NOMO-1 treated with dmso at 0.1 percent for 144 hours (cell line): ENCODE results near the gene PSMB7.

Experiments
- DNase-seq: peaks from one replicate; lab custom pipeline; 2025; ENCODE audit not compliant: unreplicated experiment; lab: John Stamatoyannopoulos, UW

The PSMB7 gene

DNA sequence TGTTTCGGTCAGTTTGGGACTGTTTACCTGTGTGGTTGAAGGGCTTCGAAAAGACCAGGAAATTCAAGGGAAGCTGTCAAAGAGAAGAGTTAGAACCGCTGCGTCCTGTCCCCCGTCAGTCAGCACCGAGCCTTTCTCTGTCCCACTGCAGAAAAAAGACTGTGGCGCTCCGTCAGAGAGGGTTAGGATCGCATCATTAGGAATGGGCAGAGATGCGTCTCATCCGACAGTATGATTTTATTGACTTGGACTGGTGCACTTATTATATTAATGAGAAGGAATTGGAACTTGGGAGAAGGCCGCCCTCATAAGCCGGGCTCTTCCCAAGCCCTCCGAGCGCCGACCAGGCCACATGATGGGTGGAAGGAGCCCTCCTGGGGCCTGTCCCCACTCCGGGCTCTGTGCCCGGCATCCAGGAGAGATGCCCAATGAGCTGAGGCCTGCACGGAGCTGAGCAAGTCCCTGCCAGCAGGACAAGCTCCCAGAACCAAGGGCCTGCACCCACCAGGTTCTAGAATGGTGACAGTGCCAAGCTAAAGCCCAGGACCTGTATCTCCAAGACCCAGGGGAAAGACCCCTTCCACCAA lies 85.9 kb downstream of the PSMB7 start:
- no peak for DNase-seq

- DNase-seq: no peak
Measured at GRCh38 chr9:124328285-124328684, 87.0 kb downstream of the PSMB7 start.

DNA sequence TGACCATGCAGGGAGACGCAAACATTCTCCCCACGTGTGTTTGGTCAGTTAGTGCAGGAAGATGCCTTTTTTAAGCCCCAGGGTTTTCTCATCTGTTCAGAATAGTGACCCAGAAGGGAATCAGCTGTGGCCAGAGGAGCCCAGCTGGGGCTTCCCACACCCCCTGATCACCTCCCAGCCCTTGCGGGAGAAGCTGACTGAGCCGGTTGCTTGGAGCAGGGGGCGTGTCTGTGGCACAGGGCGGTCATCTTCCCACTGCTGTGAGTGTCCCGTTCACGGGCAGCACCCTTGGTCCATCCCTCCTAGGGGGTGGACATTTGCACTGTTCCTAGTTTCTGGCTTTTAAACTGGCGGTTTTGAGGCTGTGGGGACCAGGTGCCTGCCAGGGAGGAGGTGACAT lies 87.8 kb downstream of the PSMB7 start:
- no peak for DNase-seq

DNA sequence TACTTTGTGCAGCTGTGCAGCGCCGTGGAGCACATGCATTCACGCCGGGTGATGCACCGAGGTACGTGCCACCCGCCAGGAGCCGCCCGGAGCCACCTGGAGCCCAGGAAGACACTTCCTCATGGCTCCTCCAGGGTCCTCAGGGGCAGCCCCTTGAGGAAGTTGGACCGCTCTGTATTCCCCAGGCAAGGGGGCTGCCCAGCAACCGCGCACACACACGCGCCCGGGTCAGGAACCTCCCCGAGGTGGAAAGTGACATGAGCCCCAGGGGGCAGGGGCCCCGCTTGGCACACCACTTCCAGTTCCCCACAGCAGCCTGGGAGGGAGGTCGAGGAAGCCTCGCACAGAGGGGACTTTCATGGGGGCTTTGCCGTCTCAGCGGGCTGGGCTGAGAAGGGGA lies 88.9 kb downstream of the PSMB7 start:
- no peak for DNase-seq

- DNase-seq: no peak
Measured at GRCh38 chr9:124325816-124326215, 89.4 kb downstream of the PSMB7 start.

GRCh38 chr9:124323904-124324303 lies 91.3 kb downstream of the PSMB7 start:
- no peak for DNase-seq

- DNase-seq: peak; percentile 73
Measured at GRCh38 chr9:124322618-124323432, 92.4 kb downstream of the PSMB7 start.

DNA sequence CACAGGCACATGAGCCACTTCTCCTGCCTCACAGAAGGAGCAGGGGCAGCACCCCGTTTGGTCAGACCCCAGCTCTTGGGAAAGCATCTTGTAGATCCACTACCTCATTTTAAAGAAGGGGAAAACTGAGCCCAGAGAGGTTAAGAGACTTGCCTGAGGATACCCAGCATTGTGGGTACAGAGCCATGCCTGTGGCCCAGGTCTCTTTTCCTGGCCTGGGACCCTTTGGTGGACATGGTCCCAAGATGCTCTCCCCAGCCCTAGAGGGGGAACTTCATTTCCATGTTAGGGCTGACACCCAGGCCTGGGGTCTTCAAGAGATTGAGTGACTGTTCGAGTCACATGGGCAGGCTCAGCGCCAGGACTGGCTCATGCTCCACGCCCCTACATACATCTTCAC lies 93.3 kb downstream of the PSMB7 start:
- no peak for DNase-seq

DNA sequence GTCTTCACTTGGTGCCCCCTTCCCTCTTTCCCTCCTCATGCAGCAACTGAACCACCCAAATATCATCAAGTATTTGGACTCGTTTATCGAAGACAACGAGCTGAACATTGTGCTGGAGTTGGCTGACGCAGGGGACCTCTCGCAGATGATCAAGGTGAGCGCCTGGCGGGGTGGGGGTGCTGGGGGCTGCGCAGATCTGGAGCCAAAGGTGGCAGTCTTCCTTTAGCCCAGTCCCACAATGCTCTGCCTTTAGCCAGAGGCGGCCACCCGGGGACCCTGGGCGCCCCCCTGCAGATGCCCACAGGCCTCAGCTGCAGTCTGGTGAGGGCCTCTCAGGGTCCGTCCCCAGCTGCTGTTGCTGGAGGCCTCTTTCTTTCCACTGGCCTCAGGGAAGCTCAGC lies 93.8 kb downstream of the PSMB7 start:
- no peak for DNase-seq

DNA sequence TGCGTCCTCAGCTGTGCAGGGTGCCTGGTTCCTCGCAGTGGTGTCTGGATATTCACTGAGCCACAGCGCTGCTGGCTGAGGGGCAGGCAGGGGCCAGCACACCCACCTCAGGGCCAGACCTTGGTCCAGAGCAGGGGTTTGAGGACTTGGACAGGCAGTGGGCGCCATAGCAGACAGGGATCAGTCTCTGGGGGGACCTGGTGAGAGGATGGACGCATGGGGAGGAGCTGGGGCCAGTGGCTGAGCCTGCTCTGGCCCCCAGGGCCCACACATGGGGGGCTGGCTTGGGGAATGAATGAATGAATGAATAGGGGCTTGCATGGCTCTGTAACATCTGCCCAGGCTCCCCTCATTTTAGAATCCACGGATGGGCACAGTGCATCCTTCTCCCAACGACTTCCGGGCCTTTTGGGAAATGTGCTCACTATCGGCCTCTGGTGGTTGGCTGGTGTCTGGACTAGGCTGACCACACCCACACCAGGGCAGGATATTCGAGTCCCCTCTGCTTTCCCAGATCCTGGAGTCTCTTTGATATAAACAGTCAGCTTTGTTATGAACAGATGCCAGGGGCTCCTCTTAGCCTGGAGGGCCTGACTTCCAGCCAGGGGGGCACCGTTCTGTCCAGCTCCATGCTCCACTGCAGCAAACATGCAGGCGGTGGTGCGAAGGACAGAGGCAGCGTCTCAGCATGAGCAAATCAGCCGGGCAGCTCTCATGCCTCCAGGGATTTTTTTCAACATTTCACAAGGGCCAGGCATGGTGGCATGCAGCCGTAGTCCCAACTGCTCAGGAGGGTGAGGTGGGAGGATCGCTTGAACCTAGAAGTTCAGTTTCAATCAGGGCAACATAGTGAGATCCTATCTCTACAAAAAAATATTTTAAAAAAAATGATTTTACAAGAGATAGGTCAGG lies 94.9 kb downstream of the PSMB7 start:
- no peak for DNase-seq

DNA sequence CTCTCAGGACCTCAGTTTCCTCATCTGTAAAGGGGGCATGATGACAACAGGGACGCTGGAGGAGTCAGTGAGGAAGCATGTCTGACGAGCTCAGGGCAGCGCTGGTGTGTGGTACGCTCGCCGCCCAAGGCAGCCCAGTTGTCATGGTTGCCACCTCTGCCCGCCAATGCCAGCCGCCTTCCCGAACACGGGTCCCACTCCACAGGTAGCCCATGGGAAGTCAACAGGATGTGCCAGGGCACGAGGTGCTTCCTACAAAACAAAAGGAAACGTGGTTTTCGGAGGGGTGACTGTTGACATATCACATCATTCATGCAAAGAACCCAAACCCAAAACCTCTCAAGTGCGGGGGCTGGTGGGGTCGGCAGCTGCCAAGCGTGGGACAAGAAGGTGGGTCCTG lies 99.4 kb downstream of the PSMB7 start:
- no peak for DNase-seq

GRCh38 chr9:124313940-124314339 lies 101.3 kb downstream of the PSMB7 start:
- DNase-seq: no peak

DNA sequence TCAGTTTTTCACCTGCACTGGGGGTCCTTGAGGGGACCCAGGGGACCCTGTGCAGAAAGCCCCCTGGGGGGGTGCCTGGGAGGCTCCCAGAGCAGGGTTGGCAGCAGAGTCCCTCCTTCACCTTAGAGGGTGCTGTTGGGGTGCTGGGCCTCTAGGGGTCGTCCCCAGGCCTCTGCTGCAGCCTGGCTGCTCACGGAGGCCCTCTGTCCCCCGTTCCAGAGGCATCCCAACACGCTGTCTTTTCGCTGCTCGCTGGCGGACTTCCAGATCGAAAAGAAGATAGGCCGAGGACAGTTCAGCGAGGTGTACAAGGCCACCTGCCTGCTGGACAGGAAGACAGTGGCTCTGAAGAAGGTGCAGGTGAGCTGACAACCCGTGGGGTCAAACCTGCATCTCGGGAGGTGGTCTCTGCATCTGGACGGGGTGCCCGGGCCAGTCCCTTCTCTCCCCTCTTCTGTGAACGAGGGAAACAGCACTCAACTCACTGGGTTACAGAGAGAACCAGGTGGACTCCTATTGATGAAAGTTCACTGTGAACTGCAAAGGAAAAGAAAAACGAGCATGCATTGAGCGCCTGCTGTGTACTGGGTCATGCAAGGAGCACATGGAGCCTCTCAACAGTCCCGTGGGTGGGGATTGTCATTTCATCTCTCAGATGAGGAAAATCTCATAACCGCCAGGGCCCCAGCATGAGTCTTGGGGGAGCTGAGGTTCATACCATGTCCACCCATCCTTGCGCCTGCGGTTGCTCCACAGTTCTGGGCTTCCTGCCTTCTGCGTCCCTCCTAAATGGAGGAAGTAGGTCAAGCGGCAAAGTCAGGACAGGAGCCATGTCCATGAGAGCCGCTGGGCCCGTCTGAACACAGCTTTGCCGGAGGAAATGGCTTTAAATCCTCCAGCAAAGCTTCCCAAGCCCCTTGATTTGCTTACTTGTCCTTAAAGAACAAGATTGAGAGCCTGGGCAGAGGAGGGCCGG lies 102.7 kb downstream of the PSMB7 start:
- no peak for DNase-seq

GRCh38 chr9:124311283-124311682 lies 104.0 kb downstream of the PSMB7 start:
- DNase-seq: no peak

- DNase-seq: no peak
Measured at GRCh38 chr9:124309667-124310084, 105.6 kb downstream of the PSMB7 start.

GRCh38 chr9:124308606-124309491 lies 106.4 kb downstream of the PSMB7 start:
- DNase-seq: no peak

GRCh38 chr9:124307379-124308030 lies 107.7 kb downstream of the PSMB7 start:
- no peak for DNase-seq

DNA sequence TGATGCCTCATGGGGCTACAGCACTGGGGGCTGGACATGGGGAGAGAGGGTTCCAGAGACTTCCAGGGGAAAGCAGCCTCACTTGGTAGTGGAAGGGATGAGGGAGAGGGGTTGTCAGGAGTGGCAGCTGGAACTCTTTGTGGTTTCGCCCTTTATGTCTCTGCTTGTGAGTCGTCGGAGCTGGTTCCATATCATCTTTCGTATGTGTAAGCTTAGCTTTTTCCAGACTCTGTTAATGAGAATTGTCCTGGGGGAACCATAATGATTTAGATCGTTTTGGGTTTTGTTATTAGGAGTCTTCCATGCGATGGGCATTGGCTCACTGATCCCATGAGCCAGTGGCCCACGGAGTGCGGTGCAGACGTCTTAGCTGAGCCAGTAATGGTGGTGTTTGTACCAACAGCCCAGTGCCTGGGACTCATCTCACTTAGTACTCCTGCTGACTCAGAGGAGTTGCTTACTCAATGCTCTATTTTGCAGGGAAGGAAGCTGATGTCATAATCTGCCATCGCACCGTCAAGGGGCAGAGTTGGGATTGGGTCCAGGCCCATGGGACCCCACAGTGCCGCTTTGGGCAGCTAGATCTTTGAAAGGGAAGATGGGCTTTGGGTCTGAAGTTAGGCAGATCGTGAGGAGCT lies 109.0 kb downstream of the PSMB7 start:
- no peak for DNase-seq

DNA sequence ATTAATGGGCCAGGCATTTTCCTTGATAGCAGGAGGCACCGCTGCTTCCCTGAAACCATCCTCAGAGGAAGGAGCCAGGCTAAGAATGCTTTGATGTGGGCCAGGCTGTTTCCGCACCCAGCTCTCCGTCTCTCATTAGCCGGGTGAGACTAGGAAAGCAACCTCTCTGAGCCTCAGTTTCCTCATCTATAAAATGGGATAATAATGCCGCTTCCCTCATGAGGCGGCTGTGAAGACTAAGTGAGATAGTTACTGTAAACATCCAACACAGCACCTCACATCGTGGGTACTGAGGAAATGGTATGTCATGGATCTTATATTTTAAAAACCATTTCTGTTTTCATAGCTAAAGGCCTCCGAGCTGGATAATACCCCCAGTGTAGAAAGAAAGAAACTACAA lies 111.0 kb downstream of the PSMB7 start:
- no peak for DNase-seq
